IPS-18a (cell line): ENCODE results near the gene TMEM132C.
A peak's percentile ranks its signal among the peaks of the same experiment; 100 is the strongest.

Source experiments
- H3K27ac ChIP-seq: one replicate; pipeline ENCODE4 v1.5.1; 2013; ENCODE audit warnings: low read length
- H3K27me3 ChIP-seq: one replicate; pipeline ENCODE4 v1.6.1; 2013; ENCODE audit warnings: mild to moderate bottlenecking, low read length; ENCODE audit not compliant: control insufficient read depth, insufficient read depth
- H3K36me3 ChIP-seq: one replicate; pipeline ENCODE4 v1.6.1; 2013; ENCODE audit warnings: low read depth, low read length; ENCODE audit not compliant: control insufficient read depth
- H3K4me1 ChIP-seq: one replicate; pipeline ENCODE4 v1.6.1; 2013; ENCODE audit warnings: low read depth, low read length; ENCODE audit not compliant: control insufficient read depth
- H3K4me3 ChIP-seq: one replicate; pipeline ENCODE4 v1.5.1; 2013; ENCODE audit warnings: low read length
- H3K9ac ChIP-seq: one replicate; pipeline ENCODE4 v1.6.1; 2013; ENCODE audit warnings: mild to moderate bottlenecking, low read length, moderate library complexity
- H3K9me3 ChIP-seq: one replicate; pipeline ENCODE4 v1.6.1; 2013; ENCODE audit warnings: low read depth, low read length; ENCODE audit not compliant: control insufficient read depth

TMEM132C gene

GRCh38 chr12:128353301-128353700 lies 86.3 kb downstream of the TMEM132C start:
- H3K36me3 ChIP-seq, result no peaks in the 10 kb centered on the region
- no peak overlapping the region for H3K4me3 ChIP-seq
- H3K27me3 ChIP-seq, result no peaks in the 10 kb centered on the region
- no peaks in the 10 kb centered on the region for H3K4me1 ChIP-seq
- H3K9ac ChIP-seq, result no peak overlapping the region
- peaks cover 24% of the 10 kb centered on the region for H3K9me3 ChIP-seq
- H3K27ac ChIP-seq, result no peak overlapping the region

- H3K36me3 ChIP-seq, result no peaks in the 10 kb centered on the region
- H3K27ac ChIP-seq, result no peak overlapping the region
- no peaks in the 10 kb centered on the region for H3K27me3 ChIP-seq
- H3K9ac ChIP-seq, result no peak overlapping the region
- H3K9me3 ChIP-seq, result peaks cover 30% of the 10 kb centered on the region
- no peaks in the 10 kb centered on the region for H3K4me1 ChIP-seq
- no peak overlapping the region for H3K4me3 ChIP-seq
These were observed 89.6 kb downstream of the TMEM132C start for GRCh38 chr12:128356547-128356946.

- Histone ChIP-seq H3K27me3 (peaks cover 22% of the 10 kb centered on the region), H3K9ac (no peak overlapping the region), H3K4me3 (no peak overlapping the region), H3K36me3 (no peaks in the 10 kb centered on the region), H3K4me1 (peaks cover 6% of the 10 kb centered on the region), H3K9me3 (peaks cover 25% of the 10 kb centered on the region), H3K27ac (no peak overlapping the region)
These were observed 94.5 kb downstream of the TMEM132C start for GRCh38 chr12:128361400-128361995.

- H3K36me3 ChIP-seq, result no peaks in the 10 kb centered on the region
- no peak overlapping the region for H3K4me3 ChIP-seq
- no peak overlapping the region for H3K27ac ChIP-seq
- peaks cover 32% of the 10 kb centered on the region for H3K27me3 ChIP-seq
- H3K4me1 ChIP-seq, result peaks cover 6% of the 10 kb centered on the region
- peaks cover 34% of the 10 kb centered on the region for H3K9me3 ChIP-seq
- H3K9ac ChIP-seq, result no peak overlapping the region
These were observed 98.1 kb downstream of the TMEM132C start for GRCh38 chr12:128365032-128365431.

- Histone ChIP-seq H3K36me3 (no peaks in the 10 kb centered on the region), H3K27me3 (peaks cover 32% of the 10 kb centered on the region), H3K9ac (no peak overlapping the region), H3K27ac (no peak overlapping the region), H3K4me1 (peaks cover 6% of the 10 kb centered on the region), H3K4me3 (peak overlapping the region; percentile 55), H3K9me3 (peaks cover 30% of the 10 kb centered on the region)
These were observed 98.8 kb downstream of the TMEM132C start for GRCh38 chr12:128365651-128366231.

- H3K4me1 ChIP-seq, result peaks cover 6% of the 10 kb centered on the region
- peaks cover 32% of the 10 kb centered on the region for H3K27me3 ChIP-seq
- no peak overlapping the region for H3K9ac ChIP-seq
- no peak overlapping the region for H3K4me3 ChIP-seq
- peaks cover 25% of the 10 kb centered on the region for H3K9me3 ChIP-seq
- H3K27ac ChIP-seq, result no peak overlapping the region
- H3K36me3 ChIP-seq, result no peaks in the 10 kb centered on the region
These were observed 101.0 kb downstream of the TMEM132C start for GRCh38 chr12:128367961-128368360.

GRCh38 chr12:128381541-128381940 lies 114.6 kb downstream of the TMEM132C start:
- H3K27me3 ChIP-seq, result peaks cover 75% of the 10 kb centered on the region

GRCh38 chr12:128381946-128382345 lies 115.0 kb downstream of the TMEM132C start:
- Histone ChIP-seq H3K9me3 (peaks cover 8% of the 10 kb centered on the region), H3K9ac (no peak overlapping the region), H3K4me1 (no peaks in the 10 kb centered on the region), H3K27me3 (peaks cover 79% of the 10 kb centered on the region), H3K27ac (no peak overlapping the region), H3K36me3 (no peaks in the 10 kb centered on the region), H3K4me3 (no peak overlapping the region)

More at GRCh38 chr12:128381541-128381940, 114.6 kb downstream of the TMEM132C start:
- H3K4me1 ChIP-seq, result no peaks in the 10 kb centered on the region
- no peak overlapping the region for H3K27ac ChIP-seq
- H3K9me3 ChIP-seq, result peaks cover 4% of the 10 kb centered on the region
- H3K4me3 ChIP-seq, result no peak overlapping the region
- no peaks in the 10 kb centered on the region for H3K36me3 ChIP-seq
- no peak overlapping the region for H3K9ac ChIP-seq

GRCh38 chr12:128382946-128383345 lies 116.0 kb downstream of the TMEM132C start:
- no peaks in the 10 kb centered on the region for H3K4me1 ChIP-seq
- peaks cover 8% of the 10 kb centered on the region for H3K9me3 ChIP-seq
- H3K36me3 ChIP-seq, result no peaks in the 10 kb centered on the region
- H3K4me3 ChIP-seq, result no peak overlapping the region
- H3K27ac ChIP-seq, result no peak overlapping the region
- H3K9ac ChIP-seq, result no peak overlapping the region
- H3K27me3 ChIP-seq, result peaks cover 80% of the 10 kb centered on the region

GRCh38 chr12:128383357-128383937 lies 116.5 kb downstream of the TMEM132C start:
- H3K4me3 ChIP-seq, result no peak overlapping the region
- H3K4me1 ChIP-seq, result no peaks in the 10 kb centered on the region
- peaks cover 8% of the 10 kb centered on the region for H3K9me3 ChIP-seq
- H3K27ac ChIP-seq, result no peak overlapping the region
- H3K27me3 ChIP-seq, result peaks cover 80% of the 10 kb centered on the region
- no peak overlapping the region for H3K9ac ChIP-seq
- H3K36me3 ChIP-seq, result no peaks in the 10 kb centered on the region

- peaks cover 15% of the 10 kb centered on the region for H3K9me3 ChIP-seq
- H3K36me3 ChIP-seq, result no peaks in the 10 kb centered on the region
- H3K9ac ChIP-seq, result no peak overlapping the region
- H3K4me3 ChIP-seq, result no peak overlapping the region
- H3K27ac ChIP-seq, result no peak overlapping the region
- H3K27me3 ChIP-seq, result peaks cover 63% of the 10 kb centered on the region
- no peaks in the 10 kb centered on the region for H3K4me1 ChIP-seq
These were observed 118.8 kb downstream of the TMEM132C start for GRCh38 chr12:128385736-128386135.
